Hepatocyte (in vitro differentiated cells): ENCODE measurements around the gene CABLES2. TPM values are rescaled to one million over a fixed set of nuclear protein-coding genes. Genes with fewer than 3 reads are reported as not detected.
A peak's percentile ranks its signal among the peaks of the same experiment; 100 is the strongest.

ENCODE experiments used
- DNase-seq: peaks from one replicate; pipeline ENCODE4 v3.0.0-alpha.2; 2016; ENCODE audit warnings: low spot score
- H2AFZ ChIP-seq: fragments of 200-600 bp; sonication (generic); 2 replicates; pipeline ENCODE4 v1.6.0; 2016; ENCODE audit warnings: antibody characterized with exemption, mild to moderate bottlenecking
- H3K27ac ChIP-seq: fragments of 200-600 bp; sonication (generic); 2 replicates; pipeline ENCODE4 v1.5.1; 2016; ENCODE audit warnings: mild to moderate bottlenecking
- H3K27me3 ChIP-seq: fragments of 200-600 bp; sonication (generic); 2 replicates; pipeline ENCODE4 v1.6.1; 2016
- H3K36me3 ChIP-seq: fragments of 200-600 bp; sonication (generic); replicated peaks from 2 replicates; pipeline ENCODE4 v1.5.1; 2016; ENCODE audit warnings: low read depth; ENCODE audit not compliant: insufficient read depth
- H3K4me1 ChIP-seq: fragments of 200-600 bp; sonication (generic); 2 replicates; pipeline ENCODE4 v1.5.1; 2016; ENCODE audit warnings: mild to moderate bottlenecking, moderate library complexity; ENCODE audit not compliant: insufficient read depth
- H3K4me2 ChIP-seq: fragments of 200-600 bp; sonication (generic); 2 replicates; pipeline ENCODE4 v1.6.0; 2016
- H3K4me3 ChIP-seq: fragments of 200-600 bp; sonication (generic); 2 replicates; pipeline ENCODE4 v1.5.1; 2016; ENCODE audit warnings: mild to moderate bottlenecking
- H3K79me2 ChIP-seq: fragments of 200-600 bp; sonication (generic); 2 replicates; pipeline ENCODE4 v1.6.0; 2017; ENCODE audit warnings: mild to moderate bottlenecking
- H3K9me2 ChIP-seq: fragments of 200-600 bp; sonication (generic); replicated peaks from 2 replicates; pipeline ENCODE4 v1.6.0; 2017; ENCODE audit warnings: mild to moderate bottlenecking; ENCODE audit not compliant: insufficient read depth
- H3K9me3 ChIP-seq: fragments of 200-600 bp; sonication (generic); 2 replicates; pipeline ENCODE4 v1.5.1; 2016; ENCODE audit warnings: low read depth, mild to moderate bottlenecking
- H4K20me1 ChIP-seq: fragments of 200-600 bp; sonication (generic); 2 replicates; pipeline ENCODE4 v1.6.0; 2016; ENCODE audit warnings: mild to moderate bottlenecking; ENCODE audit not compliant: insufficient read depth, poor library complexity, severe bottlenecking
- EZH2 ChIP-seq: fragments of 200-600 bp; sonication (generic); IDR thresholded peaks from 2 replicates; pipeline ENCODE4 v1.6.1; 2016; ENCODE audit warnings: antibody characterized with exemption, mild to moderate bottlenecking, borderline replicate concordance
- EZH2phosphoT487 ChIP-seq: fragments of 200-600 bp; sonication (generic); IDR thresholded peaks from one replicate; pipeline ENCODE4 v1.6.1; 2018; ENCODE audit warnings: antibody characterized with exemption, mild to moderate bottlenecking, low read depth, moderate library complexity; ENCODE audit not compliant: unreplicated experiment, severe bottlenecking
- WGBS: methylation state at CpG from one replicate; pipeline ENCODE4 v1.1.6; 2016; ENCODE audit warnings: low lambda C conversion rate; ENCODE audit errors: missing lambda C conversion rate; 5-methylcytosine and 5-hydroxymethylcytosine counted together
- polyA plus RNA-seq: library from polyadenylated mRNA; unstranded; fragments of >200 nt; fragmentation: Nextera tagmentation; extraction: Ambion mirVana; gene quantifications from 2 replicates; pipeline ENCODE4 v1.2.1, GENCODE V29; 2016
- total RNA-seq: library from RNA; depleted of rRNA; stranded (reverse); fragments of >200 nt; gene quantifications from 2 replicates; pipeline ENCODE4 v1.2.3, GENCODE V29; 2014
- TF ChIP-seq, protein P1 (sequence below): fragments of 200-600 bp; sonication (generic); IDR thresholded peaks from 2 replicates; pipeline ENCODE4 v1.5.1; 2016; ENCODE audit warnings: antibody characterized with exemption, mild to moderate bottlenecking; ENCODE audit not compliant: poor library complexity

Gene CABLES2
- total and polyA plus RNA-seq, 2 experiments from 2014 or later: 8.6 to 19.1 TPM

DNA sequence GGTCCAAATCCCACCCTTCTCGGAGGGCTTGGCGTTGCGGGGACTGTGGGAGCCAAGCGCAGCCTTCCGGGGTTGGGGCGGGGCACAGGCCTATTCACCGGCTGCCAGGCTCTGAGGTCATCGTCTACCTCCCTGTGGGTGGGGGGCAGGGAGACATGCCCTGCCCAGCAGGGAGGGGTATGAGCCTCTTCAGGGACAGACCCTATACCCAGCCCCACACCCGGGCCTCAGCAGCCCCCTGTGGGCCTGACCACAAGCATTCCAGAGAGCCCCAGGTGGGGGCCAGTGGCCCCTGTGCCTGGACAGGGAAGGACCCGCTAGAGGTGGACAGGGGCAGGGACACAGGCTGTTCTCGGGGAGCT, 51.6 kb downstream of the CABLES2 start:
- Histone ChIP-seq H3K4me3 (no peak overlapping the region), H3K27me3 (no peaks in the 10 kb centered on the region), H2AFZ (no peak overlapping the region), H3K4me1 (peaks cover 70% of the 10 kb centered on the region), H3K4me2 (peak overlapping the region; percentile 67), H3K27ac (peak overlapping the region; percentile 95), H4K20me1 (peaks cover 3% of the 10 kb centered on the region), H3K9me2 (no peaks in the 10 kb centered on the region), H3K79me2 (peaks cover 72% of the 10 kb centered on the region), H3K9me3 (no peaks in the 10 kb centered on the region), H3K36me3 (no peaks in the 10 kb centered on the region)
- no peak for TF ChIP-seq EZH2
- TF ChIP-seq EZH2phosphoT487: no peak
- TF ChIP-seq, protein P1, sequence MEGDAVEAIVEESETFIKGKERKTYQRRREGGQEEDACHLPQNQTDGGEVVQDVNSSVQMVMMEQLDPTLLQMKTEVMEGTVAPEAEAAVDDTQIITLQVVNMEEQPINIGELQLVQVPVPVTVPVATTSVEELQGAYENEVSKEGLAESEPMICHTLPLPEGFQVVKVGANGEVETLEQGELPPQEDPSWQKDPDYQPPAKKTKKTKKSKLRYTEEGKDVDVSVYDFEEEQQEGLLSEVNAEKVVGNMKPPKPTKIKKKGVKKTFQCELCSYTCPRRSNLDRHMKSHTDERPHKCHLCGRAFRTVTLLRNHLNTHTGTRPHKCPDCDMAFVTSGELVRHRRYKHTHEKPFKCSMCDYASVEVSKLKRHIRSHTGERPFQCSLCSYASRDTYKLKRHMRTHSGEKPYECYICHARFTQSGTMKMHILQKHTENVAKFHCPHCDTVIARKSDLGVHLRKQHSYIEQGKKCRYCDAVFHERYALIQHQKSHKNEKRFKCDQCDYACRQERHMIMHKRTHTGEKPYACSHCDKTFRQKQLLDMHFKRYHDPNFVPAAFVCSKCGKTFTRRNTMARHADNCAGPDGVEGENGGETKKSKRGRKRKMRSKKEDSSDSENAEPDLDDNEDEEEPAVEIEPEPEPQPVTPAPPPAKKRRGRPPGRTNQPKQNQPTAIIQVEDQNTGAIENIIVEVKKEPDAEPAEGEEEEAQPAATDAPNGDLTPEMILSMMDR: no peak
- 43% methylated on average over 11 of the region's 11 CpGs for WGBS
- DNase-seq: peak; percentile 75

DNA sequence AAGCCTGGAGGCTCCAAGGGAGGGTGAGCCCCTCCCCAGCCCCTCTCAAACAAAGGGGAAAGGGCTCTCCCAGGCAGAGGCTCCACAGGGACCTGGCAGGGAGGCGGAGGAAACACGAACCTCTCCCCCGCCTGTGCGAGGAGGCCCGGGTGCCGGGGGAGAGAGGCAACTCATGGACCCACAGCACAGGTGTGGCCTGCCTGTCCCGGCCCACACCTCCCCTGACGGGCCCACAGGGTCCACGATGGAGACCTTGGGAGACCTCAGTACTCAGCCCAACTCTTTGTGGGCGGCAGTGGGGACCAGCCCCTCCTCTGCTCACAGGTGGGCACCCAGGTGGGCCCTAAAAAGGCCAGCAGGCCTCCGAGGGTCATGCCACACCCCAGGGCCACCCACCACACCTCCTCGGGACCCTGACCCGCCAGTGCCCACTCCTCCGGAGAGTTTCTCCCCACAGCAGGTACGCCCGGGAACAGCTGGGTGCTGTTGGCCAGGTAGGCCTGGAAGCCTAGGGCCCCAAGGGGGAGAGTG, 52.2 kb downstream of the CABLES2 start:
- Histone ChIP-seq H4K20me1 (peaks cover 3% of the 10 kb centered on the region), H3K4me1 (peaks cover 74% of the 10 kb centered on the region), H3K27ac (peak overlapping the region; percentile 95), H3K79me2 (peaks cover 70% of the 10 kb centered on the region), H3K4me3 (no peak overlapping the region), H2AFZ (no peak overlapping the region), H3K36me3 (no peaks in the 10 kb centered on the region), H3K27me3 (no peaks in the 10 kb centered on the region), H3K9me3 (no peaks in the 10 kb centered on the region), H3K9me2 (no peaks in the 10 kb centered on the region), H3K4me2 (peak overlapping the region; percentile 67)
- TF ChIP-seq, protein P1: no peak
- TF ChIP-seq EZH2 (no peak), EZH2phosphoT487 (no peak)
- WGBS: 62% methylated on average over 15 of the region's 16 CpGs
- DNase-seq: no peak

DNA sequence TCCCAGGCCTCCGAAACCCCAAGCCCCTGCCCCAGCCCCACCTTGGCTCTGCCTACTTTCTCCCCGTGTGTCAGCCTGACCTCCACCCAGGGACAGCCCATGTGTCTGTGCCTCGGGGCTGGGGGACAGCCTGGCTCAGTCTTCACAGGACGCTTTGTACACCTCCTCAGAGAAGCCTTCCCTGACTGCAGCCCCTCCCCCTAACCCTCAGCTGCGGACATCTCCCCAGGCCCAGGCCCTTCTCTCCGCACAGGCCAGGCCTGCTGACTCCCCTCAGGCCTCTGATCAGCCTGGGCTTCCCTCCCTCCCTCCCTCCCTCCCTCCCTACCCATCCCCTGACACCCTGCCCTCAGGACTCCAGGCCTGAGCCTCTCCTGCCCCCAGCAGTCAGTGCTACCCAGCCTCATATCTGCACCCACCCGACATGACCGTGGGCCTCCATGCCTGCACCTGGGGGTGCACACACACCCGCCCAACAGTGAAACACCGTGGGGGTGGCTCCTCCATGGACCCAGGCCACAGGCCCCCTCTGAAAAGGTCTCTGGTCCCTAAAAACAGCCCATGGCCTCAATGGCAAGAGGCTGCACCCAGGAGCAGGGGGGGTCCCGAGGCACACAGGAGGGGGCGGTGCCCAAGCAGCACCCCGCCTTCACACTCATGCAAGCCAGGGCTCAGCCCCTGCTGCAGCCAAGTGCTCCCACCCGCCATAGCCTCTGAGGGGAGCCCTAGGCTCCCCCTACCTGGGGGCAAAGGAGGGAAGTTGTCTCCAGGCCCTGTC, 52.9 kb downstream of the CABLES2 start:
- Histone ChIP-seq H3K4me2 (peak overlapping the region; percentile 67), H3K9me2 (no peaks in the 10 kb centered on the region), H3K4me3 (no peak overlapping the region), H2AFZ (no peak overlapping the region), H3K4me1 (peaks cover 68% of the 10 kb centered on the region), H3K36me3 (no peaks in the 10 kb centered on the region), H4K20me1 (peaks cover 3% of the 10 kb centered on the region), H3K27me3 (no peaks in the 10 kb centered on the region), H3K79me2 (peaks cover 65% of the 10 kb centered on the region), H3K9me3 (no peaks in the 10 kb centered on the region), H3K27ac (peak overlapping the region; percentile 95)
- no peak for TF ChIP-seq EZH2phosphoT487
- TF ChIP-seq EZH2: no peak
- TF ChIP-seq, protein P1: no peak
- no peak for DNase-seq
- 69% methylated on average over 14 of the region's 14 CpGs for WGBS
